ENCODE measurements around the gene NKPD1.

The NKPD1 gene

GRCh38 chr19:45112111-45112827 is 48.5 kb downstream of the NKPD1 start:
- no peak for DNase-seq
